ENCODE measurements around the gene PGBD4. TPM values are rescaled to one million over a fixed set of nuclear protein-coding genes. Genes with fewer than 3 reads are reported as not detected.

PGBD4 gene
- 1 to 10 TPM in 11 of 12 donors, not detected in 1; 1.2 to 2.3 (median 2.0) TPM for polyA plus RNA-seq (ENCODE audit: insufficient read length in 12 of 12)
- long read RNA-seq, donor 1, full-length matches to known transcripts: 4 of 4 reads
- long read RNA-seq, donor 1, partial matches to known transcripts: 0 of 4 reads
- long read RNA-seq, donor 1, other reads (novel, unspliced or antisense): 0 of 4 reads
- long read RNA-seq, donor 2, full-length matches to known transcripts: 8 of 73 reads
- long read RNA-seq, donor 2, partial matches to known transcripts: 65 of 73 reads
- long read RNA-seq, donor 2, other reads (novel, unspliced or antisense): 0 of 73 reads
- long read RNA-seq, donor 3, full-length matches to known transcripts: 2 of 2 reads
- long read RNA-seq, donor 3, partial matches to known transcripts: 0 of 2 reads
- long read RNA-seq, donor 3, other reads (novel, unspliced or antisense): 0 of 2 reads
- long read RNA-seq, donor 4, full-length matches to known transcripts: 3 of 3 reads
- long read RNA-seq, donor 4, partial matches to known transcripts: 0 of 3 reads
- long read RNA-seq, donor 4, other reads (novel, unspliced or antisense): 0 of 3 reads
- long read RNA-seq, donor 5, full-length matches to known transcripts: 3 of 3 reads
- long read RNA-seq, donor 5, partial matches to known transcripts: 0 of 3 reads
- long read RNA-seq, donor 5, other reads (novel, unspliced or antisense): 0 of 3 reads
- long read RNA-seq, donor 6, full-length matches to known transcripts: 1 of 1 reads
- long read RNA-seq, donor 6, partial matches to known transcripts: 0 of 1 reads
- long read RNA-seq, donor 6, other reads (novel, unspliced or antisense): 0 of 1 reads
- long read RNA-seq, donor 7, full-length matches to known transcripts: 3 of 3 reads
- long read RNA-seq, donor 7, partial matches to known transcripts: 0 of 3 reads
- long read RNA-seq, donor 7, other reads (novel, unspliced or antisense): 0 of 3 reads
- long read RNA-seq, donor 8, full-length matches to known transcripts: 1 of 1 reads
- long read RNA-seq, donor 8, partial matches to known transcripts: 0 of 1 reads
- long read RNA-seq, donor 8, other reads (novel, unspliced or antisense): 0 of 1 reads
- long read RNA-seq, donor 9: 0 reads
- long read RNA-seq, donor 10, full-length matches to known transcripts: 1 of 1 reads
- long read RNA-seq, donor 10, partial matches to known transcripts: 0 of 1 reads
- long read RNA-seq, donor 10, other reads (novel, unspliced or antisense): 0 of 1 reads
- long read RNA-seq, donor 11, full-length matches to known transcripts: 6 of 6 reads
- long read RNA-seq, donor 11, partial matches to known transcripts: 0 of 6 reads
- long read RNA-seq, donor 11, other reads (novel, unspliced or antisense): 0 of 6 reads

GRCh38 chr15:34101366-34102174 lies at the start of gene PGBD4, which contains the start of gene EMC7:
PGBD4 (plus strand) TSS chr15:34102083; CDS start chr15:34102532, 449 bp downstream.
EMC7 (minus strand) TSS chr15:34101862; CDS start chr15:34101839, 23 bp downstream.
- peak; percentile 99 for DNase-seq

GRCh38 chr15:34054081-34054707 lies 47.7 kb upstream of the PGBD4 start:
- DNase-seq: no peak

GRCh38 chr15:34055868-34056595 lies 45.9 kb upstream of the PGBD4 start:
- DNase-seq: no peak

GRCh38 chr15:34056911-34057310 lies 45.0 kb upstream of the PGBD4 start:
- DNase-seq: no peak

- DNase-seq: no peak
These were observed 42.4 kb upstream of the PGBD4 start for GRCh38 chr15:34059476-34059875.

GRCh38 chr15:34059946-34060345 lies 41.9 kb upstream of the PGBD4 start:
- DNase-seq: no peak

GRCh38 chr15:34064438-34064837 lies 37.4 kb upstream of the PGBD4 start:
- DNase-seq: no peak

- DNase-seq: no peak
These were observed 36.6 kb upstream of the PGBD4 start for GRCh38 chr15:34065261-34065660.

- no peak for DNase-seq
These were observed 35.9 kb upstream of the PGBD4 start for GRCh38 chr15:34065941-34066340.

- DNase-seq: no peak
These were observed 31.9 kb upstream of the PGBD4 start for GRCh38 chr15:34070003-34070402.

GRCh38 chr15:34076785-34077184 lies 25.1 kb upstream of the PGBD4 start:
- no peak for DNase-seq

- DNase-seq: no peak
These were observed 23.0 kb upstream of the PGBD4 start for GRCh38 chr15:34078900-34079299.

- no peak for DNase-seq
These were observed 22.0 kb upstream of the PGBD4 start for GRCh38 chr15:34079904-34080303.

- no peak for DNase-seq
These were observed 17.8 kb upstream of the PGBD4 start for GRCh38 chr15:34084086-34084485.

GRCh38 chr15:34085746-34086145 lies 16.1 kb upstream of the PGBD4 start:
- DNase-seq: no peak

- DNase-seq: no peak
These were observed 2.0 kb upstream of the PGBD4 start for GRCh38 chr15:34099914-34100313.

GRCh38 chr15:34102175-34102925 lies 467 bp downstream of the PGBD4 start:
- DNase-seq: no peak

- DNase-seq: no peak
These were observed 4.5 kb downstream of the PGBD4 start for GRCh38 chr15:34106423-34106822.

GRCh38 chr15:34107315-34107714 lies 5.4 kb downstream of the PGBD4 start:
- DNase-seq: no peak
